Gastrocnemius medialis (tissue), 4 donors: ENCODE data around the gene MAGEA12. TPM values are rescaled to one million over a fixed set of nuclear protein-coding genes. Genes with fewer than 3 reads are reported as not detected.
"Not testable (repeated sequence)": the region's sequence is repeated elsewhere in the genome, so short reads cannot be mapped to it uniquely, and the experiment has no call there.

Experiments
- ATAC-seq, 2 donors: fragments of 150-250 bp; one replicate each; pipeline ENCODE4 v1.9.1; 2016
- DNase-seq, 2 donors: peaks; one replicate each; pipeline ENCODE4 v3.0.0-alpha.2; 2019
- H3K27ac ChIP-seq, 4 donors: fragments of 200-600 bp; sonication (generic); 1 replicate in 1 of 4; 2 replicates in 3 of 4; pipeline ENCODE4 v1.5.1; 2016 to 2018; ENCODE audit warnings: mild to moderate bottlenecking in 2 of 4, moderate library complexity in 1 of 4
- H3K27me3 ChIP-seq, 3 donors: fragments of 200-600 bp; sonication (generic) in 2 of 3; 1 replicate in 1 of 3; 2 replicates in 2 of 3; pipeline versions ENCODE4 v1.5.1 to v1.6.0; 2016 to 2019; ENCODE audit warnings: mild to moderate bottlenecking in 1 of 3, moderate library complexity in 1 of 3
- H3K36me3 ChIP-seq, 2 donors: fragments of 200-600 bp; sonication (generic) in 1 of 2; one replicate each; pipeline ENCODE4 v1.5.1; 2017 to 2018
- H3K4me1 ChIP-seq, 2 donors: fragments of 200-600 bp; sonication (generic) in 1 of 2; one replicate each; pipeline ENCODE4 v1.5.1; 2016 to 2017; ENCODE audit warnings: mild to moderate bottlenecking in 2 of 2
- H3K4me3 ChIP-seq, 4 donors: fragments of 200-600 bp; sonication (generic) in 3 of 4; 1 replicate in 1 of 4; 2 replicates in 3 of 4; pipeline ENCODE4 v1.5.1; 2016 to 2019; ENCODE audit warnings: mild to moderate bottlenecking in 2 of 4
- H3K9me3 ChIP-seq, 3 donors: fragments of 200-600 bp; sonication (generic) in 2 of 3; 1 replicate in 1 of 3; 2 replicates in 2 of 3; pipeline ENCODE4 v1.5.1; 2016 to 2019
- POLR2A ChIP-seq, 2 donors: fragments of 450-650 bp; IDR thresholded peaks; one replicate each; pipeline ENCODE4 v1.6.1; 2017; ENCODE audit warnings: antibody characterized with exemption in 2 of 2, mild to moderate bottlenecking in 2 of 2, moderate library complexity in 2 of 2
- in situ Hi-C, 4 donors: fragments of 200-750 bp; cut with MboI; loops; one replicate each; pipeline versions ENCODE4 v1.15.0 to v1.8.0; 2017; ENCODE audit warnings: low sequenced_read_pairs in 4 of 4
- intact Hi-C: fragments of 100-400 bp; cut with DNase I; formaldehyde crosslinking; loops from one replicate; pipeline ENCODE4 v1.15.1; 2023; ENCODE audit warnings: low total_unique reads
- total RNA-seq, 4 donors: library from RNA; depleted of rRNA; stranded (reverse); fragments of >200 nt; gene quantifications; one replicate each; pipeline versions ENCODE4 v1.1.0 to v1.2.3, GENCODE V29; 2016
- TF ChIP-seq, protein P1 (sequence below), 5 experiments: fragments of 450-650 bp in 3 of 5; fragments of 200-600 bp in 2 of 5; sonication (generic) in 2 of 5; IDR thresholded peaks in 4 of 5; conservative IDR thresholded peaks in 1 of 5; 1 replicate in 4 of 5; 2 replicates in 1 of 5; pipeline ENCODE4 v1.5.1; 2016 to 2019; ENCODE audit warnings: antibody characterized with exemption in 5 of 5, mild to moderate bottlenecking in 3 of 5, moderate library complexity in 3 of 5

MAGEA12 gene
- total RNA-seq, 4 donors from 2014 or later, result not detected

DNA sequence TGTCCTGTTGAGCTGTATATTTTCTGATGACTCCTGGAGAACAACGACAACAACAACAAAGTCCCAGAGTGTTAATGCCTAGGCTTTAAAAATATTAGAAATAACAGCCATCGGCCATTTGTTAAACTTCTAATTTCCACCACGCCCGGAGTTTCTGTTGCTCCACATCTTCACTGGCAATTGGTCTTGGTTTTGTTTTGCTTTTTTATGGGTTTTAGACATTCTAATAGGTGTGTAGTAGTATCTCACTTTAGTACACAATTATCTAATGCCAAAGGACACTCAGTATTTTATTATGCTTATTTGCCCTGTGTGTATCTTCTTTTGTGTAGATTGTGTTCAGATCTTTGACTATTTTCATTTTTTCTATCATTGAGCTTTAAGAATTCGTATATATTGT, 5.0 kb downstream of the MAGEA12 start:
- DNase-seq (no peak), ATAC-seq (no peak)
- H3K27ac ChIP-seq, result no peak overlapping the region
- H3K9me3 ChIP-seq, result no peaks in the 10 kb centered on the region
- intact Hi-C loops, result no loop called here
- in situ Hi-C loops, result no loop called here
- no peaks in the 10 kb centered on the region for H3K27me3 ChIP-seq
- TF ChIP-seq, protein P1, sequence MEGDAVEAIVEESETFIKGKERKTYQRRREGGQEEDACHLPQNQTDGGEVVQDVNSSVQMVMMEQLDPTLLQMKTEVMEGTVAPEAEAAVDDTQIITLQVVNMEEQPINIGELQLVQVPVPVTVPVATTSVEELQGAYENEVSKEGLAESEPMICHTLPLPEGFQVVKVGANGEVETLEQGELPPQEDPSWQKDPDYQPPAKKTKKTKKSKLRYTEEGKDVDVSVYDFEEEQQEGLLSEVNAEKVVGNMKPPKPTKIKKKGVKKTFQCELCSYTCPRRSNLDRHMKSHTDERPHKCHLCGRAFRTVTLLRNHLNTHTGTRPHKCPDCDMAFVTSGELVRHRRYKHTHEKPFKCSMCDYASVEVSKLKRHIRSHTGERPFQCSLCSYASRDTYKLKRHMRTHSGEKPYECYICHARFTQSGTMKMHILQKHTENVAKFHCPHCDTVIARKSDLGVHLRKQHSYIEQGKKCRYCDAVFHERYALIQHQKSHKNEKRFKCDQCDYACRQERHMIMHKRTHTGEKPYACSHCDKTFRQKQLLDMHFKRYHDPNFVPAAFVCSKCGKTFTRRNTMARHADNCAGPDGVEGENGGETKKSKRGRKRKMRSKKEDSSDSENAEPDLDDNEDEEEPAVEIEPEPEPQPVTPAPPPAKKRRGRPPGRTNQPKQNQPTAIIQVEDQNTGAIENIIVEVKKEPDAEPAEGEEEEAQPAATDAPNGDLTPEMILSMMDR (IDR thresholded peaks at IDR 0.05 in 4 of 5, conservative IDR thresholded peaks at IDR 0.05 in 1 of 5), result no peak
- TF ChIP-seq POLR2A (IDR thresholded peaks at IDR 0.05), result no peak
- H3K4me3 ChIP-seq, result no peak overlapping the region
- H3K36me3 ChIP-seq, result no peaks in the 10 kb centered on the region
- no peaks in the 10 kb centered on the region for H3K4me1 ChIP-seq

DNA sequence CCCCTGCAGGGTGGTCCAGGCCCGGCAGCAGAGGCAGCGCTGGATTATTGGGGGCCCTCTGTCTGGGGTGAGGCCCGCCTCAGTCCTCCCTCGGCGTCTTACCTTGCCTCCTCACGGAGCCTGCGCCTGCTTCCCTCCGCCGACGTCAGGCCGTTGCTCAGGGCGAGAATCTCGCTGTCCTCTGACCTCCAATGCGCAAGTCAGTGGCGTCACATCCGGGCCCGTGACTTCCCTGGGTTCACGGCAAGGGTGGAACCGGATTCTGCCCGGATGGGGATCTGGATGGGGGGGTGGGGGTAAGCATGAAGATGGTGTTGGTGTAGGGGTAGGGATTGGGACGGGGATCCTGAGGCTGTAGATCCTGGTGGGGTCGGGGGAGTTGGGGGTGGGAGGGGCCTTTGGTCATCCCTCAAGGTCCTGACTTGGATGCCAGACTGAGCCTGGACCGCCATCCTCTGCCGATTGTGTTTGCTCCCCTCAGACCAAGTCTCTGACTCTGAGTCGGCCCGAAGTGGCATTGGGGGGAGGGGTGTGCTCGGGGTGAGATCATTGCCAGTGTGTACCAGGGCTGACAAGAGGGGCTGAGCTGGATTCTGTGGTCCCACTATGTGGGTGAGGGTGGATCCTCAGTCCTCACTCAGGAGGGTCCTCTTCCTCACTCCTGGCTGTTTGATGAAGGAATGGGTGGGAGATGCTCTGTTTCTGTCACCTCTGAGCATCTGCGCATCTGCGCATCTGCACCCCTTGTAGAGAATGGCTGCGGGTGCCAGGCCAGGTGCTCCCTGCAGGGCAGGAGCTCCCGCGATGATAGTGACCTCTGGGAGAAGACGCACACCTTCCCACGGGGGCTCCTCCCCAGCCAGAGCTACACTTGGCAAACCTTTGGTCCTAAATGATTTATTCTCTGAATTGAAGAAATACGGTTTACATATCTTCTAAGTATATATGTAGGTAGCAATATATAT, 20.4 kb downstream of the MAGEA12 start, which contains the start of gene MAGEA2:
Gene MAGEA2 (minus strand): TSS at position 157 of the 965 bp plus-strand sequence. CDS start 2,479 bp downstream, outside the sequence.
- ATAC-seq, H3K27me3 ChIP-seq, in situ Hi-C loops, H3K27ac ChIP-seq, H3K4me1 ChIP-seq, DNase-seq, H3K9me3 ChIP-seq, H3K36me3 ChIP-seq, intact Hi-C loops, H3K4me3 ChIP-seq: not testable (repeated sequence)

DNA sequence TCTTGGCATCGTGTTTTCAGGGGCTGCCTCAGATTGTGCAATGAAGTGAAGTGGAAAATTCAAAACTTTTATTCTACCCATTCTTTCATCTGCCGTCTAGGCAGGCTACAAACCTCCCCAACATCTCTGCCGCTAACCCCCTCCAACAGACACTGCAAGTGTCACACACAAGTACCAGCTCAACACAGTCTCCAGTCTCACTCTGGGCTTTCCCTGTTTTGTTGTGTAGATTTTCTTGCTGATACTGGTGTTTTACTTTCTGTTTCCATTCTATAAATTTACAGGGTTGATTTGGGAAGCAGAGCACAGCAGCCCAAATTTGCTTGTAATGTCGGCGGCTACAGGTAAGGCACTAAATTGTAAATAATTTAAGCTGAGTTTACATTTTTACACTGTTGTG, 21.3 kb downstream of the MAGEA12 start:
- H3K36me3 ChIP-seq, ATAC-seq, H3K27me3 ChIP-seq, H3K4me1 ChIP-seq, H3K4me3 ChIP-seq, DNase-seq, intact Hi-C loops, in situ Hi-C loops, H3K27ac ChIP-seq, H3K9me3 ChIP-seq: not testable (repeated sequence)

DNA sequence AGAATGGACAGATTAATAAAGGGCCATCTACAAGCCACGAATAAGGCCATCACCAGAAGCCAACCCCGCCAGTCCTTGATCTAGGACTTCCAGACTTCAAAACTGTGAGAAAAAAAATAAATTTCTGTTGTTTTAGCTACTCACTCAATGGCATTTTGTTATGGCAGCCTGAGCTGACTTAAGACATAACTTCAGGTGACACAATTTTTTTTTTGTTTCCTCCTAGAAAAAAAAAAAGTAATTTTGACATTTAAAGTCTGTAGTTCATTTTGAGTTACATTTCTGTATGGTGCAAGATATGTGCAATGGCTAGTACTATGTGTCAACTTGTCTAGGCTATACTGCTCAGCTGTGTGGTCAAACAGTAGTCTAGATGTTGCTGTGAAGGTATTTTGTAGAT, 25.4 kb downstream of the MAGEA12 start, which contains the start of gene CSAG3:
Gene CSAG3 (plus strand): TSS at position 301 of the 400 bp plus-strand sequence.
- H3K9me3 ChIP-seq, H3K36me3 ChIP-seq, H3K27me3 ChIP-seq, ATAC-seq, H3K4me1 ChIP-seq, in situ Hi-C loops, H3K27ac ChIP-seq, DNase-seq, H3K4me3 ChIP-seq, intact Hi-C loops: not testable (repeated sequence)

DNA sequence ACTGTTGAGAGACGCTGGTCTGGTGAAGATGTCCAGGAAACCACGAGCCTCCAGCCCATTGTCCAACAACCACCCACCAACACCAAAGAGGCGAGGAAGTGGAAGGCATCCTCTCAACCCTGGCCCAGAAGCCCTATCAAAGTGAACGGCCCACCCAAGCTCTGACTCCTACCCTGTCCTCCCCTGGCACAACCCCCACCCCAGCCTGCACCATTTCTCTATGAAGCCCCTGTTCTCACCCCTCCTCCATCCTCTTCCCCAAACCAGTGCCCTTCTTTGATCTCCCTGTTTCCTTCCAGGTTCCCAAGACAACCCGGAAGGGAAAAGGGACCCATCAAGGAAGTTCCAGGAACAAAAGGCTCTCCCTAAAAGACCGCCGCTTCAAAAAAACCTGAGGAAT, 26.0 kb downstream of the MAGEA12 start:
- H3K27ac ChIP-seq, H3K9me3 ChIP-seq, H3K4me1 ChIP-seq, intact Hi-C loops, H3K4me3 ChIP-seq, in situ Hi-C loops, ATAC-seq, DNase-seq, H3K36me3 ChIP-seq, H3K27me3 ChIP-seq: not testable (repeated sequence)

DNA sequence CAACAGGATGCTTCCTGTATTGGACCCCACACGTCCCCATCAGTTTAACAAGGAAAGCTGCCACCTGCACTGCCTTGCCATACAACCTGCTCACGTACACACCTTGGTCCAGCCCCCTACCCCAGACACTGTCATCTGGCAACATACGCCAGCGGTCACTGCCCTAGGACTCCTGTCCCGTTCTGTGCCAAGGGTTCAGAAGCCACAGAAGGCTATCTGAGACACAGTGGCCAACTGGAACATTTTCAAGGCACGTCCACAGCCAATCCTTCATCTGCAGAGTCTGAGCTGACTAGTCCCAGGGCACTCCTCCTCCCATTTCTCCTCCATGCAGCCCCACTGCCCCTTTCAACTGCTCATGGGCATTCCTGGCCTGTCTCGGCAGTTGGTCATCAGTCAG, 28.0 kb downstream of the MAGEA12 start:
- H3K36me3 ChIP-seq, H3K4me1 ChIP-seq, intact Hi-C loops, H3K27me3 ChIP-seq, H3K4me3 ChIP-seq, in situ Hi-C loops, ATAC-seq, DNase-seq, H3K27ac ChIP-seq, H3K9me3 ChIP-seq: not testable (repeated sequence)

DNA sequence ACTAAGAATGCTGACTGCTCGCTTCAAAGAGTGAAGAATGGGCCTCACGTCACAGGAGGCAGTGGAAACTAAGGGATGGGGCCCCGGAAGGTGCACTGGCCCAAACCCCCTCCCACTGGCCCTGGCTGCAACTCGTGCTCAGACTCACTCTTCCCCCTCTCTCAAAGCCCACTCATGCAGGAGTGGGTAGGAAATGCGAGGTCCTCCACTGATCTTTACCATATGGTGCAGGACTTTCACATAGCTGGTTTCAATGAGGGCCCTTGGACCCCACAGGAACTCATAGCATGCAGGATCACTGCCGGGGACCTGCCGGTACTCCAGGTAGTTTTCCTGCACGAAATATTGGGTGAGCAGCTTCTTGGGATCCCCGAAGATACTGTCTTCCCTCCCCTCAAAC, 33.0 kb downstream of the MAGEA12 start:
- ATAC-seq, H3K4me3 ChIP-seq, H3K36me3 ChIP-seq, in situ Hi-C loops, H3K27ac ChIP-seq, H3K4me1 ChIP-seq, H3K27me3 ChIP-seq, DNase-seq, H3K9me3 ChIP-seq, intact Hi-C loops: not testable (repeated sequence)

DNA sequence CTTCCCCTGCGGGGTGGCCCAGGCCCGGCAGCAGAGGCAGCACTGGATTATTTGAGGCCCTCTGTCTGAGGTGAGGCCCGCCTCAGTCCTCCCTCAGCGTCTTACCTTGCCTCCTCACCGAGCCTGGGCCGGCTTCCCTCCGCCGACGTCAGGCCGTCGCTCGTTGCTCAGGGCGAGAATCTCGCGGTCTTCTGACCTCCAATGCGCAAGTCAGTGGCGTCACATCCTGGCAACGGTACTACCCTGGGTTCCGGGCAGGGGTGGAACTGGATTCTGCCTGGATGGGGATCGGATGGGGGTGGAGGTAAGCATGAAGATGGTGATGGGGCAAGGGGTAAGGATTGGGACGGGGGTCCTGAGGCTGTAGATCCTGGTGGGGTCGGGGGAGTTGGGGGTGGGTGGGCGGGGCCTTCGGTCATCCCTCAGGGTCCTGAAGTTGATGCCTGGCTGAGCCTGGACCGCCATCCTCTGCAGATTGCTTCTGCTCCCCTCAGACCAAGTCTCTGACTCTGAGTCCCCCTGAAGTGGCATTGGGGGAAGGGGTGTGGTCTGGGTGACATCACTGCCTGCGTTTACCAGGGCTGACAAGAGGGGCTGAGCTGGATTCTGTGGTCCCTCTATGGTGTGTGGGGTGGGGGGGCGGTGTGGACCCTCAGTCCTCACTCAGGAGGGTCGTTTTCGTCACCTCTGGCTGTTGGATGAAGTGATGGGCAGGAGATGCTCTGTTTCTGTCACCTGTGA, 36.2 kb downstream of the MAGEA12 start, which contains the start of gene MAGEA6:
Gene MAGEA6 (minus strand): TSS at position 141 of the 741 bp plus-strand sequence. CDS start 2,039 bp downstream, outside the sequence.
- ATAC-seq, H3K4me1 ChIP-seq, H3K27ac ChIP-seq, H3K9me3 ChIP-seq, in situ Hi-C loops, H3K4me3 ChIP-seq, intact Hi-C loops, H3K36me3 ChIP-seq, H3K27me3 ChIP-seq, DNase-seq: not testable (repeated sequence)

DNA sequence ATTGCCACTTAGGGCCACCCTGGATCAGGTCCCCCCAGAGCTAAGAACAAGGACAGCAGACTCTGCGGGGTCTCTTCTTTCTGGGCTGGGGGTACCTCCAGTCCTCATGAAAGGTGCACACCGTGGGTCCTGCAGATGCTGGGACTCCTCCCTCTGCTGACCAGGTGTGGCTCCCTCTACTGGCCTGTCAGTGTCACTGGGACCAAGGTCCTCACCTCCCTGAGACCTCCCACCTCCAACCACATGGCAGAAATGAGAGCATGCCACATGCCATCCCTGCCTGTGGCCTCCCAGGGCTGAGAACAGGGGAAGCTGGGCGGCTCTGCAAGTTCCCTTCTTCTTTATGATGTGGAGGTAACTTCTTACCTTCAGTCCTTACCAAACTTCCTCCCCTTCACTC, 53.5 kb downstream of the MAGEA12 start:
- ATAC-seq, H3K27me3 ChIP-seq, intact Hi-C loops, H3K27ac ChIP-seq, H3K36me3 ChIP-seq, in situ Hi-C loops, H3K9me3 ChIP-seq, H3K4me1 ChIP-seq, DNase-seq, H3K4me3 ChIP-seq: not testable (repeated sequence)
